GM10847 (cell line): ENCODE measurements around the gene RNF212.

Experiments
- POLR2A ChIP-seq: IDR thresholded peaks from 2 replicates; pipeline ENCODE4 v1.6.1; 2011; ENCODE audit not compliant: insufficient read length; ENCODE audit errors: extremely low read depth

Gene RNF212

GRCh38 chr4:1130316-1131186 is 17.2 kb upstream of the RNF212 start:
- no peak for TF ChIP-seq POLR2A

- TF ChIP-seq POLR2A, result no peak
Observed at GRCh38 chr4:1126506-1126905, 13.1 kb upstream of the RNF212 start.

GRCh38 chr4:1124818-1125217 is 11.5 kb upstream of the RNF212 start:
- TF ChIP-seq POLR2A, result no peak

GRCh38 chr4:1122505-1122904 is 9.1 kb upstream of the RNF212 start:
- no peak for TF ChIP-seq POLR2A

DNA sequence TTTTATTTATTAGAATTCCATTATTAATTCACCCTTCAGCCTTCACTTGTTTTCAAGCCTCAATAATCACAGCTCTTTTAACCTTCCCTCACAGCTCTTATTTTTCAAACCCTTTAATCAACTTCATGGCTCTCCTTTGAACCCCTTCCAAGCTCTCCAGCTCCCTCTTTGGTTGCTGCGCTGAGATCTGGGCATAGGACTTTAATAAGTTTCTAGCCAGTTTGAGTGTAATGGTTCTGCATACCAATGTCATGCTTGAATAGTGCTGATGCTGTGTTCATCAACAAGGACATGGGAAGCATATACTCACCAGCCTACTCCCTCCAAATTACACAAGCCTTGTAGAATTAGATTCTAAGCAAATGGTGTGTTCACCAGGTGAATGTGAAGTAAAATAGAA is 3.5 kb upstream of the RNF212 start:
- no peak for TF ChIP-seq POLR2A

GRCh38 chr4:1115528-1116293 is 2.3 kb upstream of the RNF212 start:
- TF ChIP-seq POLR2A, result no peak

GRCh38 chr4:1112821-1113182 is 562 bp downstream of the RNF212 start:
- TF ChIP-seq POLR2A, result no peak

DNA sequence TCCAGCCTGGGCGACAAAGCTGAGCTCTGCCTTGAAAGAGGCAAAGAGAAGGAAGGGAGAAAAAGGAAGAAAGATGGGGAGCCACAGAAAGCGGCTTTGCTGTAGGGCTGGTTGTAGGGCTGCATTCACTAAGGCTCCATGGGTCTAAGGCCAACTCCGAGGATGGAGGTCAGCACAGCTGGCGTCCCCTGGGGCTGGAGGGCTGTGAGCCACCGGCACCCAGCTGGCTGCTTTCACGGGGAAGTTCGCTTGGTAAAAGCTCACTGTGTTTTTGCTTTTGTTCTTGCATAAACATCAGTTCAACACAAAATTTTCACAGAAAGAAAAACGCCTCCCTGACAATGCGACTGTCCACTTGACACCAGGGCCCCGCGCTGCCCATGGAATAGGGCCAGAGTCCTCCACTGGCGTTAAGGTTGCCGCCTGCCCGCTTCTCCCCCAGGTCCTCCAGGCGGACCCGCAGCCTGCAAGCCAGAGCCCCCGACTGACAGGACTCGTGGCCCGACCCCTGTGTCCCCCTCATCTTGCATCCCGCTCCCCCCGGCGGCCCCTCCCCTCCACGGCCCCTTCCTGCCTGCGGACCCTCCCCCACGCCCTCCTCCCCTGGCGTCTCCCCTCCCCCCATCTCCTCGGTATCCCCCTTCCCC is 1.1 kb downstream of the RNF212 start:
- TF ChIP-seq POLR2A, result no peak

DNA sequence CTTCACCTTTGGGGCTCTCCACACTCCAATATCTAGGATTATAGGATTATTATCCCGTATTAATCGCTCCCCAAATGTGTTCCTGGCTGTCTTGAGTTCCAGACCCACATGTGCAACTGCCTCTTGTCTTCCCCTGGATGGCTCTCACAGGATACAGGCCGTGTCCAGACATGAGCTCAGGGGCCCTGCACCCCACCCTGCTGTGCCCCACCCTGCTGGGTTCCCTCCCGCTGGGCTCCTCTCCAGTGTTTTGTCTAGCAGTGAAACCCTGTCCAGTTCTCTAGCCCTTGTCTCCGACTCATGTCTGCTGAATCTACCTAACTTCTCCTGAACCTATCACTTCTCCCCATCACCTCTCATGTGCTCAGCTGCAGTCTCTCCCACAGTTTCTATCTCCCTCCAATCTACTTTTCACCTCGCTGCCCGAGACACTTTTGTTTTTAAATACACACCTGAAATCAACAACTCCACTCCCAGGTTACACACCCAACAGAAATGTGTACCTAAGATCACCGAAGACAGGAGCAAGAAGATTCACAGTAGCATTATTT is 2.0 kb downstream of the RNF212 start:
- no peak for TF ChIP-seq POLR2A

DNA sequence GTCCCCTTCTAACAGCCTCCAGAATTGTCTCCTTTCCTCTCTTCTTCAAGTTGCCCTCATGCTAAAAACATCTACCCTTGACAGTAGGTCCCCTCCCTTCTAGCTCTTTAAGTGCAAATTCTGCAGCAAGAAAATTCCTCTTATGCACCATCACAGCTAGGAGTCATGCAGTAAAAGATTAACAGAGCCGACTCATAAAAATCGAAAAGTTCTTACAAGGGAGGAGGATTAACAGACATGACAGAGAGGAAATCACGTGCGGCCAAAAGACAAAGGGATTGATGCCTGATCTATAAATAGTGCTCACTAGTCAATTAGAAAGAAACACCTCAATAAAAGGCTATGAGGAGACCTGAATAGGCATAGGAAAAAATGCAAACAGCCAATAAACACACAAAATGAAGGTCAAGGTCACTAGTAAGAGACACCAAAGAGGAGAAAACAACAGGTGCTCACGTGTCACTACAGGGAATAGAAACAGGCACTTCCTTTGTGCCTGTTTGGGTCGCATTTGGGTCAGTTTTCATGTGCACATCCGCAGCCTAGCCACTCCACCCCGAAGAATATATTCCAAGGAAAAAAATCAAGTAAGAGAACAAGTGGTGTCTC is 3.4 kb downstream of the RNF212 start:
- no peak for TF ChIP-seq POLR2A

GRCh38 chr4:1109333-1109732 is 4.0 kb downstream of the RNF212 start:
- no peak for TF ChIP-seq POLR2A

GRCh38 chr4:1105662-1106061 is 7.7 kb downstream of the RNF212 start:
- no peak for TF ChIP-seq POLR2A

- TF ChIP-seq POLR2A, result no peak
Observed at GRCh38 chr4:1105067-1105466, 8.3 kb downstream of the RNF212 start.

- no peak for TF ChIP-seq POLR2A
Observed at GRCh38 chr4:1104647-1105046, 8.7 kb downstream of the RNF212 start.

- no peak for TF ChIP-seq POLR2A
Observed at GRCh38 chr4:1099684-1100335, 13.6 kb downstream of the RNF212 start.
